Fibroblast of the aortic adventitia (primary cell): ENCODE measurements around the gene SPINDOC. TPM values are rescaled to one million over a fixed set of nuclear protein-coding genes. Genes with fewer than 3 reads are reported as not detected.

ENCODE experiments used
- DNase-seq: peaks from one replicate; pipeline ENCODE4 v3.0.0-alpha.2; 2010; ENCODE audit warnings: low read depth
- H3K4me3 ChIP-seq: 2 replicates; pipeline ENCODE4 v1.5.1; 2011; ENCODE audit warnings: low read depth, mild to moderate bottlenecking, control low read depth, low read length, moderate library complexity
- CTCF ChIP-seq: IDR thresholded peaks from 2 replicates; pipeline ENCODE4 v1.5.1; 2011; ENCODE audit warnings: mild to moderate bottlenecking, low read length, control low read depth, inconsistent platforms; ENCODE audit not compliant: insufficient read depth
- small RNA-seq: library from RNA; depleted of rRNA; stranded (forward); fragments of <200 nt; gene quantifications from one replicate; pipeline ENCODE3, GENCODE V24; 2012
- total RNA-seq: library from RNA; depleted of rRNA; stranded (reverse); fragments of >200 nt; gene quantifications from 2 replicates; pipeline ENCODE4 v1.2.3, GENCODE V29; 2012; ENCODE audit warnings: low replicate concordance

The SPINDOC gene
- total RNA-seq, 1 donor = 10.1 TPM

- no peak for TF ChIP-seq CTCF
- H3K4me3 ChIP-seq = no peak overlapping the region
- no peak for DNase-seq
Observed at GRCh38 chr11:63872800-63873197, 59.5 kb downstream of the SPINDOC start.

- DNase-seq = no peak
- TF ChIP-seq CTCF = no peak
- H3K4me3 ChIP-seq = no peak overlapping the region
Observed at GRCh38 chr11:63873311-63873710, 60.1 kb downstream of the SPINDOC start.

GRCh38 chr11:63874511-63874910, 61.3 kb downstream of the SPINDOC start:
- H3K4me3 ChIP-seq = no peak overlapping the region
- no peak for TF ChIP-seq CTCF
- no peak for DNase-seq

DNA sequence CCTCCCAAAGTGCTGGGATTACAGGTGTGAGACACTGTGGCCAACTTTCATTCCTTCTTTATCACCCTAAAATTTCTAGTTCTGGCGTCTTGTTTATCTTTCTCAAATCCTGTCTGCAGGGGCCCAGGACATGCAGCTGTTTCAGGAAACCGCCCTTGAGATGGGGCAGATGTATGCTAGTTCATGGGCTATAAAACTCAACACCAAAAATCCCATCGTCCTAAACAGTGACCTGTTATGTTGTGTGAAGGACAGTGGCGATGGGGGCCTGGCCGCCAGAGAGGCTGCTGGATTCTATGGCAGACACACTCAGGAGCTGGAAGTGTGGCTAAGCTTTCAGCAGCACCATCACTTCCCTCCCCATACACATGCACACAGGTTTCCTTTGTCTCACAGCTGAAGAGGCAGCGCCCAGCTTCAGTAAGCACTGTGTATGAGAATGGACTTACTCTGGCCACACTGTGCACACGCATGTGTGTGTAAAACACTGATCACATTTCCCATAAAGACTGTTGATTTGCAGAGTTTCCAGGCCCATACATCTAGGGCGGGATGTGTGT, 62.3 kb downstream of the SPINDOC start:
- TF ChIP-seq CTCF = no peak
- DNase-seq = no peak
- no peak overlapping the region for H3K4me3 ChIP-seq

GRCh38 chr11:63876616-63877015, 63.4 kb downstream of the SPINDOC start:
- TF ChIP-seq CTCF = no peak
- H3K4me3 ChIP-seq = no peak overlapping the region
- no peak for DNase-seq

Small RNAs within 50 kb of the gene (small RNA-seq; reads per million reads assigned to genes)
- not detected for gene AP006289.1
- gene RN7SL596P = not detected

Other genes starting within 250 kb of the SPINDOC start
- 9.0 and 71.9 TPM in 2 replicates for gene PLAAT3, start 199.0 kb upstream of the SPINDOC start, total RNA-seq
- gene ATL3, start 142.1 kb upstream of the SPINDOC start, total RNA-seq = 298 and 320 TPM in 2 replicates
- gene RTN3, start 132.0 kb upstream of the SPINDOC start, total RNA-seq = 151 and 168 TPM in 2 replicates
- 13.2 and 62.7 TPM in 2 replicates for gene ZFTA, start 44.7 kb upstream of the SPINDOC start, total RNA-seq
- gene MARK2, start 25.7 kb downstream of the SPINDOC start, total RNA-seq = 11.4 and 12.7 TPM in 2 replicates
- 2.9 and 3.3 TPM in 2 replicates for gene RCOR2, start 103.7 kb downstream of the SPINDOC start, total RNA-seq
- 13.3 and 15.4 TPM in 2 replicates for gene NAA40, start 125.5 kb downstream of the SPINDOC start, total RNA-seq
- 68.4 and 252 TPM in 2 replicates for gene COX8A, start 161.2 kb downstream of the SPINDOC start, total RNA-seq
- gene OTUB1, start 173.0 kb downstream of the SPINDOC start, total RNA-seq = 5.5 and 32.4 TPM in 2 replicates
- 0.18 TPM in 1 of 2 replicates, not detected in the other for gene FLRT1, start 222.5 kb downstream of the SPINDOC start, total RNA-seq